Stomach (tissue), 9 donors: ENCODE results near the gene RSL24D1. TPM values are rescaled to one million over a fixed set of nuclear protein-coding genes. Genes with fewer than 3 reads are reported as not detected.
A peak's percentile ranks its signal among the peaks of the same experiment; 100 is the strongest.

ENCODE experiments used
- DNase-seq, 2 donors: peaks; one replicate each; pipeline versions ENCODE4 v3.0.0 to v3.0.0-alpha.2; 2013 to 2019
- H3K27ac ChIP-seq, 5 donors: fragments of 200-600 bp in 4 of 5; sonication (generic) in 4 of 5; one replicate each; pipeline ENCODE4 v1.5.1; 2013 to 2019; ENCODE audit warnings: mild to moderate bottlenecking in 1 of 5, moderate library complexity in 1 of 5
- H3K27me3 ChIP-seq, 3 donors: fragments of 200-600 bp; sonication (generic); one replicate each; pipeline ENCODE4 v1.5.1; 2017 to 2019; ENCODE audit warnings: mixed run types in 1 of 3
- H3K36me3 ChIP-seq, 4 donors: fragments of 200-600 bp; sonication (generic); 1 replicate in 3 of 4; 2 replicates in 1 of 4; pipeline ENCODE4 v1.5.1; 2016 to 2019
- H3K4me1 ChIP-seq, 4 donors: fragments of 200-600 bp; sonication (generic); one replicate each; pipeline ENCODE4 v1.5.1; 2016 to 2019
- H3K4me3 ChIP-seq, 4 donors: fragments of 200-600 bp; sonication (generic) in 3 of 4; one replicate each; pipeline ENCODE4 v1.5.1; 2016 to 2019; ENCODE audit warnings: mild to moderate bottlenecking in 1 of 4
- H3K9me3 ChIP-seq, 4 donors: fragments of 200-600 bp; sonication (generic); one replicate each; pipeline ENCODE4 v1.5.1; 2016 to 2019
- CTCF ChIP-seq, 7 experiments: fragments of 450-650 bp in 4 of 7; fragments of 200-600 bp in 3 of 7; sonication (generic) in 3 of 7; IDR thresholded peaks; one replicate each; pipeline ENCODE4 v1.5.1; 2016 to 2019; ENCODE audit warnings: antibody characterized with exemption in 7 of 7, control low read depth in 2 of 7, mild to moderate bottlenecking in 1 of 7
- EP300 ChIP-seq: sonication (generic); formaldehyde crosslinking; IDR thresholded peaks from one replicate; pipeline ENCODE4 v1.6.1; 2017; ENCODE audit warnings: antibody characterized with exemption
- POLR2A ChIP-seq, 4 donors: fragments of 450-650 bp; IDR thresholded peaks; one replicate each; pipeline ENCODE4 v1.6.1; 2016; ENCODE audit warnings: antibody characterized with exemption in 4 of 4, control low read depth in 2 of 4, mild to moderate bottlenecking in 1 of 4, moderate library complexity in 1 of 4
- POLR2AphosphoS5 ChIP-seq, 3 donors: sonication (generic); formaldehyde crosslinking; IDR thresholded peaks; one replicate each; pipeline ENCODE4 v1.6.1; 2016; ENCODE audit warnings: antibody characterized with exemption in 3 of 3
- WGBS, 5 donors: extraction: QIAGEN DNeasy Blood & Tissue Kit in 3 of 5; methylation state at CpG; one replicate each; pipeline versions ENCODE4 v1.1.5 to v1.1.7; 2013 to 2018; 5-methylcytosine and 5-hydroxymethylcytosine counted together
- intact Hi-C: fragments of 100-400 bp; cut with DNase I; formaldehyde crosslinking; loops from one replicate; pipeline ENCODE4 v1.15.1; 2023; ENCODE audit warnings: low total_unique reads
- polyA plus RNA-seq, 3 donors: library from polyadenylated mRNA; stranded (reverse); fragments of 200-250 nt; gene quantifications; one replicate each; pipeline ENCODE4 v1.2.3, GENCODE V29; 2013
- total RNA-seq, 5 donors: library from RNA; depleted of rRNA; stranded (reverse); fragments of >200 nt; gene quantifications; one replicate each; pipeline versions ENCODE4 v1.1.0 to v1.2.3, GENCODE V29; 2014 to 2016
- donor health status: healthy with polysubstance abuse.
- donor health status: Bipolar disorder and iron deficiency.
- donor health status: healthy.

The RSL24D1 gene
- total and polyA plus RNA-seq, 8 donors, result 22.2 to 187 (median 87.5) TPM

GRCh38 chr15:55179141-55179540 is 17.6 kb downstream of the RSL24D1 start:
- H3K27ac ChIP-seq, result no peak overlapping the region
- H3K4me3 ChIP-seq, result no peak overlapping the region
- no peak for DNase-seq
- H3K4me1 ChIP-seq, result no peaks in the 10 kb centered on the region
- H3K27me3 ChIP-seq, result no peaks in the 10 kb centered on the region
- no peak for TF ChIP-seq POLR2A (IDR thresholded peaks at IDR 0.05)
- TF ChIP-seq CTCF (IDR thresholded peaks at IDR 0.05), result no peak
- no peak for TF ChIP-seq POLR2AphosphoS5 (IDR thresholded peaks at IDR 0.05)
- no peak for TF ChIP-seq EP300
- H3K36me3 ChIP-seq, result peaks cover 22 to 75% (median 67%) of the 10 kb centered on the region in 4 donors
- no peaks in the 10 kb centered on the region for H3K9me3 ChIP-seq
- intact Hi-C loops, result no loop called here

GRCh38 chr15:55170361-55170760 is 26.4 kb downstream of the RSL24D1 start:
- intact Hi-C loops, result no loop called here
- Histone ChIP-seq H3K27ac (no peak overlapping the region), H3K4me3 (no peak overlapping the region), H3K27me3 (no peaks in the 10 kb centered on the region), H3K36me3 (peaks cover 0 to 5% (median 2%) of the 10 kb centered on the region in 4 donors), H3K4me1 (no peaks in the 10 kb centered on the region), H3K9me3 (no peaks in the 10 kb centered on the region)
- no peak for DNase-seq
- no peak for TF ChIP-seq POLR2AphosphoS5 (IDR thresholded peaks at IDR 0.05)
- no peak for TF ChIP-seq POLR2A (IDR thresholded peaks at IDR 0.05)
- TF ChIP-seq CTCF (IDR thresholded peaks at IDR 0.05), result no peak
- TF ChIP-seq EP300, result no peak
- WGBS, 5 donors, result 43 to 72% (median 61%) methylated on average over 4 of the region's 4 CpGs

DNA sequence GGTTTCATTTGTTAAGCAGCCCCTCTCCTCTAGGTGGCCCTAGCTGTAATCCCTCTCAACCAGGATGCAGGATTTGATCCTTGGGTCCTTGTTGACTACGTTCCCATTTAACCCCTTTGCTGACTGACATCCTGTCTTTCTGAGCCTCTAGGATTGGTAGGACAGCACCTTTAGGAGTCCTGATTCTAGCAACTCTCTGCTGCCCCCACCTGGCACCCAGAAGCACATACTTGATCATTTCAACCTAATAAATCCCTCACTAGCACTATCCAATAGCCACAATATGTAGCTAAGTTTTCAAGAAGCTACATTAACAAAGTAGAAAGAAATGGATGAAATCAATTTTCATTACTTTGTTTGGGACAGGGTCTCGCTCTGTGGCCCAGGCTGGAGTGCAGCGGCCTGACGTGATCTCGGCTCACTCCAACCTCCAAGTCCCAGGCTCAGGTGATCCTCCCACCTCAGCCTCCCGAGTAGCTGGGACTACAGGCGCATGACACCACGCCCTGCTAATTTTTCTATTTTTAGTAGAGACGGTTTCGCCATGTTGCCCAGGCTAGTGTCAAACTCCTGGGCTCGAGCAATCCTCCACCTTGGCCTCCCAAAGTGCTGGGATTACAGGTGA is 28.3 kb downstream of the RSL24D1 start:
- intact Hi-C loops, result no loop called here
- peak; percentile 48 to 87 for DNase-seq
- H3K9me3 ChIP-seq, result no peaks in the 10 kb centered on the region
- H3K27me3 ChIP-seq, result no peaks in the 10 kb centered on the region
- no peaks in the 10 kb centered on the region for H3K4me1 ChIP-seq
- H3K4me3 ChIP-seq, result no peak overlapping the region
- H3K36me3 ChIP-seq, result no peaks in the 10 kb centered on the region
- 64 to 72% (median 71%) methylated on average over 11 of the region's 11 CpGs for WGBS, 5 donors
- TF ChIP-seq POLR2A (IDR thresholded peaks at IDR 0.05) (no peak), CTCF (IDR thresholded peaks at IDR 0.05) (peak in 5 of 7 experiments; percentile 22 to 49 (median 38))
- H3K27ac ChIP-seq, result no peak overlapping the region

- 69 to 80% (median 75%) methylated on average over 4 of the region's 4 CpGs for WGBS, 5 donors
- intact Hi-C loops, result no loop called here
Observed at GRCh38 chr15:55164284-55164683, 32.5 kb downstream of the RSL24D1 start.

More at GRCh38 chr15:55164284-55164683, 32.5 kb downstream of the RSL24D1 start:
- H3K27me3 ChIP-seq, result no peaks in the 10 kb centered on the region
- H3K9me3 ChIP-seq, result no peaks in the 10 kb centered on the region
- TF ChIP-seq EP300 (no peak), POLR2AphosphoS5 (IDR thresholded peaks at IDR 0.05) (no peak), CTCF (IDR thresholded peaks at IDR 0.05) (no peak), POLR2A (IDR thresholded peaks at IDR 0.05) (no peak)
- no peaks in the 10 kb centered on the region for H3K4me1 ChIP-seq
- DNase-seq, result no peak
- no peak overlapping the region for H3K27ac ChIP-seq
- no peaks in the 10 kb centered on the region for H3K36me3 ChIP-seq
- H3K4me3 ChIP-seq, result no peak overlapping the region
